IPS DF 6.9 (cell line): Measurements from ENCODE around the gene SP3.

ENCODE experiments used
- DNase-seq: peaks from one replicate; pipeline ENCODE4 v3.0.0-alpha.2; 2013; ENCODE audit warnings: low read depth, low spot score
- H3K27ac ChIP-seq: one replicate; pipeline ENCODE4 v1.5.1; 2013; ENCODE audit warnings: low read length, control low read depth
- H3K27me3 ChIP-seq: 2 replicates; pipeline ENCODE4 v1.6.1; 2013; ENCODE audit warnings: mild to moderate bottlenecking, low read length; ENCODE audit not compliant: control insufficient read depth, insufficient read depth
- H3K36me3 ChIP-seq: 2 replicates; pipeline ENCODE4 v1.6.1; 2013; ENCODE audit warnings: low read length; ENCODE audit not compliant: control insufficient read depth, insufficient read depth
- H3K4me1 ChIP-seq: 2 replicates; pipeline ENCODE4 v1.6.1; 2013; ENCODE audit warnings: low read length; ENCODE audit not compliant: control insufficient read depth, insufficient read depth
- H3K4me3 ChIP-seq: 2 replicates; pipeline ENCODE4 v1.5.1; 2013; ENCODE audit warnings: mild to moderate bottlenecking, low read length
- H3K9me3 ChIP-seq: 2 replicates; pipeline ENCODE4 v1.6.1; 2013; ENCODE audit warnings: low read length, inconsistent platforms; ENCODE audit not compliant: control insufficient read depth, insufficient read depth
- WGBS: extraction: QIAGEN DNeasy Blood & Tissue Kit; methylation state at CpG from one replicate; pipeline ENCODE4 v1.1.7; 2013; ENCODE audit warnings: mixed read lengths, missing lambda C conversion rate; ENCODE audit not compliant: insufficient read length, insufficient coverage; 5-methylcytosine and 5-hydroxymethylcytosine counted together

Gene SP3

GRCh38 chr2:173997269-173997668 is 32.1 kb upstream of the SP3 start:
- no peaks in the 10 kb centered on the region for H3K36me3 ChIP-seq
- H3K27ac ChIP-seq: no peak overlapping the region
- no peak for DNase-seq
- no peaks in the 10 kb centered on the region for H3K27me3 ChIP-seq
- no peaks in the 10 kb centered on the region for H3K9me3 ChIP-seq
- no CpG with 5 or more reads among the region's 7 CpGs for WGBS
- H3K4me1 ChIP-seq: no peaks in the 10 kb centered on the region
- no peak overlapping the region for H3K4me3 ChIP-seq

- Histone ChIP-seq H3K4me1 (no peaks in the 10 kb centered on the region), H3K27ac (no peak overlapping the region), H3K9me3 (no peaks in the 10 kb centered on the region), H3K36me3 (no peaks in the 10 kb centered on the region), H3K4me3 (no peak overlapping the region), H3K27me3 (no peaks in the 10 kb centered on the region)
- no peak for DNase-seq
- WGBS: no CpG with 5 or more reads among the region's 2 CpGs
Measured at GRCh38 chr2:173996766-173997165, 31.6 kb upstream of the SP3 start.

GRCh38 chr2:173993459-173993858 is 28.3 kb upstream of the SP3 start:
- no peak for DNase-seq
- Histone ChIP-seq H3K4me1 (no peaks in the 10 kb centered on the region), H3K36me3 (no peaks in the 10 kb centered on the region), H3K9me3 (no peaks in the 10 kb centered on the region), H3K27me3 (no peaks in the 10 kb centered on the region), H3K4me3 (no peak overlapping the region), H3K27ac (no peak overlapping the region)
- WGBS: no CpG with 5 or more reads among the region's 1 CpG

- Histone ChIP-seq H3K4me1 (no peaks in the 10 kb centered on the region), H3K27me3 (no peaks in the 10 kb centered on the region), H3K36me3 (no peaks in the 10 kb centered on the region), H3K9me3 (no peaks in the 10 kb centered on the region), H3K4me3 (no peak overlapping the region), H3K27ac (no peak overlapping the region)
- WGBS: no CpG with 5 or more reads among the region's 5 CpGs
- no peak for DNase-seq
Measured at GRCh38 chr2:173991856-173992588, 26.8 kb upstream of the SP3 start.

GRCh38 chr2:173990970-173991819 is 26.0 kb upstream of the SP3 start:
- no peaks in the 10 kb centered on the region for H3K4me1 ChIP-seq
- WGBS: no CpG with 5 or more reads among the region's 13 CpGs
- H3K27me3 ChIP-seq: no peaks in the 10 kb centered on the region
- H3K4me3 ChIP-seq: no peak overlapping the region
- H3K9me3 ChIP-seq: no peaks in the 10 kb centered on the region
- H3K27ac ChIP-seq: no peak overlapping the region
- no peaks in the 10 kb centered on the region for H3K36me3 ChIP-seq
- DNase-seq: no peak

- no peak for DNase-seq
- no peak overlapping the region for H3K4me3 ChIP-seq
- H3K27me3 ChIP-seq: no peaks in the 10 kb centered on the region
- no peaks in the 10 kb centered on the region for H3K4me1 ChIP-seq
- H3K36me3 ChIP-seq: no peaks in the 10 kb centered on the region
- no peak overlapping the region for H3K27ac ChIP-seq
- no CpG with 5 or more reads among the region's 6 CpGs for WGBS
- no peaks in the 10 kb centered on the region for H3K9me3 ChIP-seq
Measured at GRCh38 chr2:173990245-173990644, 25.1 kb upstream of the SP3 start.

GRCh38 chr2:173989884-173990215 is 24.7 kb upstream of the SP3 start:
- no peak overlapping the region for H3K27ac ChIP-seq
- no peaks in the 10 kb centered on the region for H3K27me3 ChIP-seq
- no peaks in the 10 kb centered on the region for H3K36me3 ChIP-seq
- no peak for DNase-seq
- no peaks in the 10 kb centered on the region for H3K9me3 ChIP-seq
- no peak overlapping the region for H3K4me3 ChIP-seq
- no CpG with 5 or more reads among the region's 1 CpG for WGBS
- H3K4me1 ChIP-seq: no peaks in the 10 kb centered on the region

- Histone ChIP-seq H3K27ac (no peak overlapping the region), H3K27me3 (no peaks in the 10 kb centered on the region), H3K9me3 (no peaks in the 10 kb centered on the region), H3K36me3 (no peaks in the 10 kb centered on the region), H3K4me3 (no peak overlapping the region), H3K4me1 (no peaks in the 10 kb centered on the region)
- no peak for DNase-seq
- no CpG with 5 or more reads among the region's 7 CpGs for WGBS
Measured at GRCh38 chr2:173989160-173989883, 24.1 kb upstream of the SP3 start.

- Histone ChIP-seq H3K27me3 (no peaks in the 10 kb centered on the region), H3K36me3 (no peaks in the 10 kb centered on the region), H3K9me3 (no peaks in the 10 kb centered on the region), H3K4me1 (no peaks in the 10 kb centered on the region), H3K4me3 (no peak overlapping the region), H3K27ac (no peak overlapping the region)
- no peak for DNase-seq
- no CpG with 5 or more reads among the region's 2 CpGs for WGBS
Measured at GRCh38 chr2:173986805-173987204, 21.6 kb upstream of the SP3 start.

- Histone ChIP-seq H3K9me3 (no peaks in the 10 kb centered on the region), H3K27me3 (no peaks in the 10 kb centered on the region), H3K4me3 (no peak overlapping the region), H3K4me1 (no peaks in the 10 kb centered on the region), H3K36me3 (no peaks in the 10 kb centered on the region), H3K27ac (no peak overlapping the region)
- no CpG with 5 or more reads among the region's 1 CpG for WGBS
- no peak for DNase-seq
Measured at GRCh38 chr2:173985605-173985992, 20.4 kb upstream of the SP3 start.
